ENCODE measurements around the gene OOSP4A.
"Not testable (repeated sequence)": the region's sequence is repeated elsewhere in the genome, so short reads cannot be mapped to it uniquely, and the experiment has no call there.

OOSP4A gene

DNA sequence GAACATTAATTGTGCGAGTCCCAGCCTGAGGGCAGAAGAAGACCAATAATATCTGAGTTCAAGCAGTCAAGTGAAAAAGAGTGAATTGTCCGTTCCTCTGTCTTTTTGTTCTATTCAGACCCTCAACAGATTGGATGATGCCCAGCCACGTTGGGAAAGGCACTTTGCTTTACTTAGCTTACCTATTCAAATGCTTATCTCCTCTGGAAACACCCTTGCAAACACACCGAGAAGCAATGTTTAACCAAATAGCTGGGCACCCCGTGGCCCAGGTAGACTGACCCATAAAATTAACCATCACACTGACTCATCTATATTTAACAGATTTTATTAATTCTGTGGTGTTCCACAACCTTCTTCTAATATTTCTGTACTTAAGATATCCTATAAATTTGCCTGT is 9.3 kb downstream of the OOSP4A start:
- TF ChIP-seq, protein P1, sequence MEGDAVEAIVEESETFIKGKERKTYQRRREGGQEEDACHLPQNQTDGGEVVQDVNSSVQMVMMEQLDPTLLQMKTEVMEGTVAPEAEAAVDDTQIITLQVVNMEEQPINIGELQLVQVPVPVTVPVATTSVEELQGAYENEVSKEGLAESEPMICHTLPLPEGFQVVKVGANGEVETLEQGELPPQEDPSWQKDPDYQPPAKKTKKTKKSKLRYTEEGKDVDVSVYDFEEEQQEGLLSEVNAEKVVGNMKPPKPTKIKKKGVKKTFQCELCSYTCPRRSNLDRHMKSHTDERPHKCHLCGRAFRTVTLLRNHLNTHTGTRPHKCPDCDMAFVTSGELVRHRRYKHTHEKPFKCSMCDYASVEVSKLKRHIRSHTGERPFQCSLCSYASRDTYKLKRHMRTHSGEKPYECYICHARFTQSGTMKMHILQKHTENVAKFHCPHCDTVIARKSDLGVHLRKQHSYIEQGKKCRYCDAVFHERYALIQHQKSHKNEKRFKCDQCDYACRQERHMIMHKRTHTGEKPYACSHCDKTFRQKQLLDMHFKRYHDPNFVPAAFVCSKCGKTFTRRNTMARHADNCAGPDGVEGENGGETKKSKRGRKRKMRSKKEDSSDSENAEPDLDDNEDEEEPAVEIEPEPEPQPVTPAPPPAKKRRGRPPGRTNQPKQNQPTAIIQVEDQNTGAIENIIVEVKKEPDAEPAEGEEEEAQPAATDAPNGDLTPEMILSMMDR (IDR thresholded peaks at IDR 0.05), result no peak
- no peak for TF ChIP-seq ZFX (IDR thresholded peaks at IDR 0.05; ENCODE audit: borderline replicate concordance)
- no peak overlapping the region for H3K27ac ChIP-seq

DNA sequence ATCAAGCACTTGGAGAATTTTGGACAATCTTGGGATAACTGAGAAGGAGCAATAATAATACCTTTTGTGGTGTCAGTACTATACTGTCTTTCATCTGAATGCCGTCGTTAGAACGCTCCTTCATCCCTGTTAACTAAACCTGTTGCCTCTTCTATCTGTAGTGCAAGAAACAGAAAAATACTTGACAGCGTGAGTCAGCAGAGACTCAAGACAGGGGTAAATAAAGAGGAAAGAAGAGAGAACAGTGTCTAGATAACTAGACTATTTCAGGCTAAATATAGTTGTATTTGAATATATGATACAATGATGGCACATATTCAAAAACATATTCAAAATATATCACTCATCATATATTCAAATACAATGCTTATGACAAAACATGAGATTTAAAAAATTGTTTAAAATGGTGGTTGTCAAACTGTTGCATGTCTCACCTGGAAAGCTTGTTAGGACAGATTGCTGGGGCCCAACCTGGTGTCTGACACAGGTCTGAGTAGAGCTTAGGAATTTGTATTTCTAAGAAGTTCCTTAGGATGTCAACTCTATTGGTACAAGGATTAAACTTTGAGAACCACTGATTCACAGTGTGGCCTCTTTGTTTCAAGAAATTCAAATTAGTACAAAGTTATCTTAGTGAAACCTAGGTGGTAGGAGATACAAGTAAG is 17.4 kb downstream of the OOSP4A start:
- no peak for TF ChIP-seq ZFX (IDR thresholded peaks at IDR 0.05; ENCODE audit: borderline replicate concordance)
- TF ChIP-seq, protein P1 (IDR thresholded peaks at IDR 0.05), result no peak
- no peak overlapping the region for H3K27ac ChIP-seq

DNA sequence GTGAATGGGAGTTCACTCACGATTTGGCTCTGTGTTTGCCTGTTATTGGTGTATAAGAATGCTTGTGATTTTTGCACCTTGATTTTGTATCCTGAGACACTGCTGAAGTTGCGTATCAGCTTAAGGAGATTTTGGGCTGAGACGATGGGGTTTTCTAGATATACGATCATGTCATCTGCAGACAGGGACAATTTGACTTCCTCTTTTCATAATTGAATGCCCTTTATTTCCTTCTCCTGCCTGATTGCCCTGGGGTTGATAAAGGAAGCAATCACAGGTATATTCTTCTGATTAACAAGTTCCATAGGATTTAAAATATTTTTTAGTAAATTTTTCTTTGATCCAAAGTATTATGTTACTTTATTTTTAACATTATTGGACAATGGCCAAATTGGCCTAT is 18.2 kb downstream of the OOSP4A start:
- not testable (repeated sequence) for H3K27ac ChIP-seq

DNA sequence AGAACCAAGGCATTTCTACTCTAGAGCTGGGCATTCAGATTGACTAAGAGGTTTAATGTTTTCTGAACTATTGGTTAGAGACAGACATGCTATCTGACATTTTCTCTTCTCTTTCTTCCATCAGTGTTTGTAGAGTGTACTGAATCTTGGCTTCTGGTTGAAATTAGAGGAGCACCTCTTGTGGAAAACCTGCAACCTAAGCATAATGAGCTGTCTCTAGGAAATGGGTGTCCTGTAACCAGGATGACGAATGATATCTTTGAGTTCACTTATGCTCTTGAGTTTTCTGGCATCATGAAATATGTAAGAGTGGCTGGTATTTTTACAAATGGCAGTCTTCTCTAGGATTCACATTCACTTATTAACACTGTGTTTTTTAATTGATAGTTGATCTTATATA is 19.4 kb downstream of the OOSP4A start:
- TF ChIP-seq ZFX (IDR thresholded peaks at IDR 0.05; ENCODE audit: borderline replicate concordance), result no peak
- TF ChIP-seq, protein P1 (IDR thresholded peaks at IDR 0.05), result no peak
- H3K27ac ChIP-seq, result no peak overlapping the region

DNA sequence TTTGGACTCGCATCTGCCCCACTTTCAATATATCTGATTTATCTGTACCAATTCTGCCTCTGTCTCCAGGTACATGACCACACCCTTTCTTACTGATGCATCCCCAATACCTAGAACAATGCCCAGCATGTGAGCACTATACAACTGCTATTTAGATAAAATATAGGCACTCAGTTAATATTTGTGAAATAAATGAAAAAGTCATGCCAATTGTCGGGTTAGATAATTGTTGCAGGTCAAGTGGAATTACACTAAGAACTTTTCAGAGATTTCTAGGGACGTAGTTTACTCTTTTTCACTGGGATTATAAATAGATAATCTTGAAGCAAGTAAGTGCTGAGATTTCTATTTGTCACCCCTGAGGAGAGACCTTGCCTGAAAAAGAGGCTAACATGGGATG is 20.5 kb downstream of the OOSP4A start:
- H3K27ac ChIP-seq, result no peak overlapping the region
- no peak for TF ChIP-seq ZFX (IDR thresholded peaks at IDR 0.05; ENCODE audit: borderline replicate concordance)
- TF ChIP-seq, protein P1 (IDR thresholded peaks at IDR 0.05), result no peak

DNA sequence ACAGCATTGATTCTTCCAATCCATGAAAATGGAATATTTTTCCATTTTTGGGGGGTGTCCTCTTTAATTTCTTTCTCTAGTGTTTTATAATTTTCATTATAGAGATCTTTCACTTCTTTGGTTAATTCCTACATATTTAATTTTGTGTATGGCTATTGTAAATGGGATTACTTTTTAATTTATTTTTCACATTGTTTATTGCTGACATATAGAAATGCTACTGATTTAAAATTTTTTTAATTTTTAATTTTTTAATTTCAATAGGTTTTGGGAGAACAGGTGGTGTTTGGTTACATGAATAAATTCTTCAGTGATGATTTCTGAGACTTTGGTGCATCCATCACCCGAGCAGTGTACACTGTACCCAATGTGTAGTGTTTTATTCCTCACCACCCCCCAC is 26.6 kb downstream of the OOSP4A start:
- TF ChIP-seq, protein P1 (IDR thresholded peaks at IDR 0.05), result no peak
- no peak for TF ChIP-seq ZFX (IDR thresholded peaks at IDR 0.05; ENCODE audit: borderline replicate concordance)
- no peak overlapping the region for H3K27ac ChIP-seq

DNA sequence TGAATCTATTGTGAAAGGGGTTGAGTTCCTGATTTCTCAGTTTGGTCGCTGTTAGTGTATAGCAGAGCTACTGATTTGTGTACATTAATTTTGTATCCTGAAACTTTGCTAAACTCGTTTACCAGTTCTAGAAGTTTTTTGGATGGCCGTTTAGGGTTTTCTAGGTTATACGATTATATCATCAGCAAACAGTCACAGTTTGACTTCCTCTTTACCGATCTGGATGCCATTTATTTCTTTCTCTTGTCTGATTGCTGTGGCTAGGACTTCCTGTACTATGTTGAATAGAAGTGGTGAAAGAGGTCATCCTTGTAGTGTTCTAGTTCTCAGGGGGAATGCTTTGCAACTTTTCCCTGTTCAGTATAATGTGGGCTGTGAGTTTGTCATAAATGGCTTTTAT is 28.6 kb downstream of the OOSP4A start:
- TF ChIP-seq ZFX (IDR thresholded peaks at IDR 0.05; ENCODE audit: borderline replicate concordance), result no peak
- TF ChIP-seq, protein P1 (IDR thresholded peaks at IDR 0.05), result no peak
- H3K27ac ChIP-seq, result no peak overlapping the region

DNA sequence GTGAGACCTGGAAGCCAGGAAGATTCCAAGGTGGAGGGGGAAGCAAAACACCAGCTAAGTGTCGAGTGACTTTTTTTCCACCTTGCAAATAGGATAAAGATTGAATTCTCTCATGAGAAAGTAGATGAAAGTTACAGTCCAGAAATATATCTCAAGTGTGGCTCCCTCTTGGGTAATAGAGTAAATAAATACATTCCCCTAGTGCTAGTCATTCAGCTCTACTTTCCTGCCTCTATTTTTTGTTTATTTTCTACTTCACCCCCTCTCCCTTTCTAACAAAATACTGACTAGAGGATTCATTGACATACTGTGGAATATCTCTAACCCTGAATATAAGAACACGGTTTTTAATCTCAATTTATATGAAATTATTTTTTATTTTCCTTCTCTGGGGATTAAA is 34.0 kb downstream of the OOSP4A start:
- H3K27ac ChIP-seq, result no peak overlapping the region
- TF ChIP-seq, protein P1 (IDR thresholded peaks at IDR 0.05), result no peak
- TF ChIP-seq ZFX (IDR thresholded peaks at IDR 0.05; ENCODE audit: borderline replicate concordance), result no peak

Measured in 22Rv1 (cell line).